Measurements from ENCODE around the gene G3BP1.
"Not testable (repeated sequence)": the region's sequence is repeated elsewhere in the genome, so short reads cannot be mapped to it uniquely, and the experiment has no call there.

GRCh38 chr5:151783664-151784063 lies 11.9 kb downstream of the G3BP1 start:
- not testable (repeated sequence) for TF ChIP-seq CTCF (conservative IDR thresholded peaks at IDR 0.05; ENCODE audit: low read depth, low read length); EZH2 (IDR thresholded peaks at IDR 0.05; ENCODE audit: low read length, unreplicated experiment); EZH2phosphoT487 (IDR thresholded peaks at IDR 0.05; ENCODE audit: borderline replicate concordance, low read length)

Measured in PC-3 (cell line).